Peyer's patch (tissue), 4 donors: Measurements from ENCODE around the gene ACSL1.

Source experiments
- POLR2A ChIP-seq, 2 donors: fragments of 450-650 bp; IDR thresholded peaks; one replicate each; pipeline ENCODE4 v1.5.1; 2017; ENCODE audit warnings: antibody characterized with exemption in 2 of 2, mild to moderate bottlenecking in 2 of 2, moderate library complexity in 2 of 2
- TF ChIP-seq, protein P1 (sequence below), 6 experiments: fragments of 450-650 bp in 4 of 6; fragments of 200-600 bp in 2 of 6; sonication (generic) in 1 of 6; IDR thresholded peaks; one replicate each; pipeline ENCODE4 v1.5.1; 2017 to 2019; ENCODE audit warnings: antibody characterized with exemption in 6 of 6, mild to moderate bottlenecking in 3 of 6, moderate library complexity in 1 of 6

DNA sequence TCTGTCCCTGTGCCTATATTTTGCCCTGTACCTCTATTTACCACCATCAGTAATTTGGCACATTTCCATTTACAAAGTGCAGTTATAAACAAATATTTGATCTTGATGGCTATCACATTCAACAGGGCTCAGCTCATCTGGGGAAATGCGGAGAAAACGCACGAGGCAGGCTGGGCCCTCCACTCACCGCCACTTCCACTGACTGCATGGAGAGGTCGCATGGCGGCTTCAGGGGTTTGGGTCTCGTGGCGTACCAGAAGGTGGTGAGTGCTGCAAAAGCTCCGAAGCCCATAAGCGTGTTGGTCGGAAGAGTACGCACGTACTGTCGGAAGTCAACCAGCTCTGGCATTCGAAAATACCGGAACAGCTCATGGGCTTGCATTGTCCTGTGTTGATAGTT is 22.6 kb downstream of the ACSL1 start:
- no peak for TF ChIP-seq POLR2A (IDR thresholded peaks at IDR 0.05)
- TF ChIP-seq, protein P1, sequence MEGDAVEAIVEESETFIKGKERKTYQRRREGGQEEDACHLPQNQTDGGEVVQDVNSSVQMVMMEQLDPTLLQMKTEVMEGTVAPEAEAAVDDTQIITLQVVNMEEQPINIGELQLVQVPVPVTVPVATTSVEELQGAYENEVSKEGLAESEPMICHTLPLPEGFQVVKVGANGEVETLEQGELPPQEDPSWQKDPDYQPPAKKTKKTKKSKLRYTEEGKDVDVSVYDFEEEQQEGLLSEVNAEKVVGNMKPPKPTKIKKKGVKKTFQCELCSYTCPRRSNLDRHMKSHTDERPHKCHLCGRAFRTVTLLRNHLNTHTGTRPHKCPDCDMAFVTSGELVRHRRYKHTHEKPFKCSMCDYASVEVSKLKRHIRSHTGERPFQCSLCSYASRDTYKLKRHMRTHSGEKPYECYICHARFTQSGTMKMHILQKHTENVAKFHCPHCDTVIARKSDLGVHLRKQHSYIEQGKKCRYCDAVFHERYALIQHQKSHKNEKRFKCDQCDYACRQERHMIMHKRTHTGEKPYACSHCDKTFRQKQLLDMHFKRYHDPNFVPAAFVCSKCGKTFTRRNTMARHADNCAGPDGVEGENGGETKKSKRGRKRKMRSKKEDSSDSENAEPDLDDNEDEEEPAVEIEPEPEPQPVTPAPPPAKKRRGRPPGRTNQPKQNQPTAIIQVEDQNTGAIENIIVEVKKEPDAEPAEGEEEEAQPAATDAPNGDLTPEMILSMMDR (IDR thresholded peaks at IDR 0.05), result no peak
